ENCODE measurements around the gene NRN1L. TPM values are rescaled to one million over a fixed set of nuclear protein-coding genes. Genes with fewer than 3 reads are reported as not detected.
"Not testable (repeated sequence)": the region's sequence is repeated elsewhere in the genome, so short reads cannot be mapped to it uniquely, and the experiment has no call there.

The NRN1L gene
- total RNA-seq, 4 donors from 2014 or later = 0.57 to 0.99 TPM; not detected in 2

GRCh38 chr16:67907397-67908180, 22.9 kb downstream of the NRN1L start:
- peaks cover 0 to 13% (median 0%) of the 10 kb centered on the region in 3 donors for H3K4me1 ChIP-seq
- H3K4me3 ChIP-seq = no peak overlapping the region
- WGBS, 2 donors = 83 to 84% methylated on average over 7 to 9 of the region's 11 CpGs
- H3K27me3 ChIP-seq = no peaks in the 10 kb centered on the region
- no peaks in the 10 kb centered on the region for H3K9me3 ChIP-seq
- intact Hi-C loops (cut with DNase I) = no loop called here
- H3K27ac ChIP-seq = no peak overlapping the region
- H3K36me3 ChIP-seq = peaks cover 0 to 69% (median 21%) of the 10 kb centered on the region in 3 donors
- no peak for DNase-seq
- TF ChIP-seq CTCF (IDR thresholded peaks at IDR 0.05) (no peak), POLR2A (IDR thresholded peaks at IDR 0.05) (no peak)

GRCh38 chr16:67909056-67909742, 24.5 kb downstream of the NRN1L start:
- Histone ChIP-seq H3K4me3 (no peak overlapping the region), H3K36me3 (peaks cover 0 to 72% (median 21%) of the 10 kb centered on the region in 3 donors), H3K27me3 (no peaks in the 10 kb centered on the region), H3K4me1 (peaks cover 0 to 13% (median 0%) of the 10 kb centered on the region in 3 donors), H3K27ac (no peak overlapping the region), H3K9me3 (no peaks in the 10 kb centered on the region)
- 90 to 95% methylated on average over 2 to 29 of the region's 36 CpGs for WGBS, 2 donors
- no peak for TF ChIP-seq CTCF (IDR thresholded peaks at IDR 0.05)
- TF ChIP-seq POLR2A (IDR thresholded peaks at IDR 0.05) = no peak
- no peak for DNase-seq
- intact Hi-C loops (cut with DNase I) = no loop called here

GRCh38 chr16:67910158-67910557, 25.5 kb downstream of the NRN1L start:
- intact Hi-C loops (cut with DNase I) = no loop called here
- Histone ChIP-seq H3K27me3 (no peaks in the 10 kb centered on the region), H3K4me1 (peaks cover 0 to 13% (median 0%) of the 10 kb centered on the region in 3 donors), H3K36me3 (peaks cover 0 to 80% (median 21%) of the 10 kb centered on the region in 3 donors), H3K4me3 (no peak overlapping the region), H3K9me3 (no peaks in the 10 kb centered on the region), H3K27ac (no peak overlapping the region)
- TF ChIP-seq CTCF (IDR thresholded peaks at IDR 0.05) (no peak), POLR2A (IDR thresholded peaks at IDR 0.05) (no peak)
- DNase-seq = no peak
- WGBS, 2 donors = 38% methylated on average over 1 of the region's 2 CpGs

- TF ChIP-seq CTCF (IDR thresholded peaks at IDR 0.05) (no peak), POLR2A (IDR thresholded peaks at IDR 0.05) (no peak)
- Histone ChIP-seq H3K27ac (no peak overlapping the region), H3K4me3 (no peak overlapping the region), H3K36me3 (peaks cover 0 to 98% (median 7%) of the 10 kb centered on the region in 3 donors), H3K4me1 (peaks cover 5 to 52% (median 6%) of the 10 kb centered on the region in 3 donors), H3K9me3 (no peaks in the 10 kb centered on the region), H3K27me3 (no peaks in the 10 kb centered on the region)
- no peak for DNase-seq
- WGBS, 2 donors = 66 to 77% methylated on average over 6 of the region's 7 CpGs
- intact Hi-C loops (cut with DNase I) = no loop called here
Observed at GRCh38 chr16:67914758-67915495, 30.2 kb downstream of the NRN1L start.

- DNase-seq; intact Hi-C loops (cut with DNase I); H3K27ac ChIP-seq; H3K27me3 ChIP-seq; H3K4me3 ChIP-seq; H3K9me3 ChIP-seq: not testable (repeated sequence)
- H3K36me3 ChIP-seq = peaks cover 0 to 94% (median 7%) of the 10 kb centered on the region in 3 donors
- H3K4me1 ChIP-seq = peaks cover 5 to 53% (median 6%) of the 10 kb centered on the region in 3 donors
- WGBS, 2 donors = 100% methylated on average over 1 of the region's 2 CpGs; no CpG with 5 or more reads in 1 of the 2 donors
Observed at GRCh38 chr16:67915496-67915769, 30.7 kb downstream of the NRN1L start.

Measured in esophagus squamous epithelium (tissue), 5 donors.